HCT116 (cell line): ENCODE data around the gene P2RX6. TPM values are rescaled to one million over a fixed set of nuclear protein-coding genes. Genes with fewer than 3 reads are reported as not detected.

Experiments
- ATAC-seq: fragments of 200-7000 bp; cut with Tn5 transposase; 2 replicates; pipeline ENCODE4 v1.9.1; 2020; ENCODE audit warnings: mild to moderate bottlenecking, moderate library complexity
- BruUV-seq: library from RNA; stranded (reverse); fragments of 400-500 nt; replicated peaks from 2 replicates; lab custom pipeline; 2021; lab: Mats Ljungman, UMichigan
- CTCF ChIA-PET: fragments of 300-600 bp; sonication (Branson Sonifier 250); formaldehyde crosslinking; loops from one replicate; lab custom pipeline; 2021; ENCODE audit warnings: antibody characterized with exemption; lab: Charles Lee
- POLR2A ChIA-PET: fragments of 300-600, 350-600 bp; sonication (Branson Sonifier 250); formaldehyde crosslinking; loops from one replicate; lab custom pipeline; 2021; ENCODE audit warnings: antibody characterized with exemption; lab: Charles Lee
- RAD21 ChIA-PET, 2 experiments: fragments of 300-600 bp; sonication (Branson Sonifier 250); formaldehyde crosslinking; loops; one replicate each; lab custom pipeline; 2023; ENCODE audit warnings: low total read pairs in 2 of 2; ENCODE audit not compliant: uncharacterized antibody in 2 of 2, unreplicated experiment in 2 of 2, low non-redundant PET in 1 of 2; lab: Charles Lee
- DNase-seq: peaks from one replicate; pipeline ENCODE4 v3.0.0-alpha.2; 2010; ENCODE audit warnings: low read depth, low spot score
- H2AFZ ChIP-seq: fragments of 200-600 bp; shearing (Covaris generic), sonication (generic); 2 replicates; pipeline ENCODE4 v1.6.1; 2017; ENCODE audit warnings: low read depth, mixed run types, mixed read lengths, antibody characterized with exemption, low read length; ENCODE audit not compliant: poor library complexity, severe bottlenecking
- H3K27ac ChIP-seq: 2 replicates; pipeline ENCODE4 v1.5.1; 2012; ENCODE audit warnings: low read depth, low read length
- H3K27me3 ChIP-seq: fragments of 200-600 bp; sonication (generic); 2 replicates; pipeline ENCODE4 v1.6.1; 2016; ENCODE audit warnings: mixed run types, low read length, mixed read lengths; ENCODE audit not compliant: insufficient read depth
- H3K36me3 ChIP-seq, 2 experiments: fragments of 200-500 bp in 1 of 2; fragments of 200-600 bp in 1 of 2; sonication (Bioruptor generic) in 1 of 2; sonication (generic) in 1 of 2; 2 replicates each; pipeline versions ENCODE4 v1.5.1 to v1.6.1; 2014 to 2016; ENCODE audit warnings: low read length in 2 of 2, inconsistent platforms in 1 of 2, mixed read lengths in 1 of 2, mixed run types in 1 of 2; ENCODE audit not compliant: insufficient read depth in 2 of 2, control insufficient read depth in 1 of 2
- H3K4me1 ChIP-seq, 2 experiments: fragments of 200-600 bp in 1 of 2; sonication (generic) in 1 of 2; 2 replicates each; pipeline versions ENCODE4 v1.5.1 to v1.6.1; 2012 to 2017; ENCODE audit warnings: low read length in 2 of 2, inconsistent platforms in 1 of 2, mild to moderate bottlenecking in 1 of 2, mixed read lengths in 1 of 2, mixed run types in 1 of 2, moderate library complexity in 1 of 2; ENCODE audit not compliant: insufficient read depth in 2 of 2, control insufficient read depth in 1 of 2
- H3K4me2 ChIP-seq: fragments of 200-600 bp; sonication (generic); 2 replicates; pipeline ENCODE4 v1.6.1; 2017; ENCODE audit warnings: mixed run types, low read length, mixed read lengths
- H3K4me3 ChIP-seq, 2 experiments: fragments of 200-600 bp in 1 of 2; sonication (generic) in 1 of 2; replicated peaks in 1 of 2; 2 replicates each; pipeline ENCODE4 v1.5.1; 2011 to 2016; ENCODE audit warnings: low read length in 2 of 2, control low read depth in 1 of 2, low read depth in 1 of 2, mild to moderate bottlenecking in 1 of 2, mixed read lengths in 1 of 2, mixed run types in 1 of 2
- H3K79me2 ChIP-seq: fragments of 200-600 bp; sonication (generic); 2 replicates; pipeline ENCODE4 v1.6.1; 2017; ENCODE audit warnings: mild to moderate bottlenecking, mixed run types, low read length, moderate library complexity, mixed read lengths; ENCODE audit not compliant: insufficient read depth
- H3K9ac ChIP-seq: fragments of 200-600 bp; sonication (generic); 2 replicates; pipeline ENCODE4 v1.6.1; 2016; ENCODE audit warnings: low read length, mixed read lengths
- H3K9me2 ChIP-seq: fragments of 200-600 bp; sonication (generic), shearing (Covaris generic); 2 replicates; pipeline ENCODE4 v1.6.1; 2017; ENCODE audit warnings: mixed run types, mild to moderate bottlenecking, moderate library complexity; ENCODE audit not compliant: insufficient read depth
- H3K9me3 ChIP-seq, 2 experiments: fragments of 200-500 bp in 1 of 2; fragments of 200-600 bp in 1 of 2; sonication (Bioruptor generic) in 1 of 2; sonication (generic) in 1 of 2; 2 replicates each; pipeline ENCODE4 v1.6.1; 2014 to 2017; ENCODE audit warnings: low read length in 2 of 2, mixed read lengths in 2 of 2, inconsistent platforms in 1 of 2, low read depth in 1 of 2, mild to moderate bottlenecking in 1 of 2, mixed run types in 1 of 2, moderate library complexity in 1 of 2; ENCODE audit not compliant: control insufficient read depth in 1 of 2, insufficient read depth in 1 of 2
- H4K20me1 ChIP-seq: fragments of 200-600 bp; sonication (generic), shearing (Covaris generic); 2 replicates; pipeline ENCODE4 v1.6.1; 2017; ENCODE audit warnings: mixed run types, mild to moderate bottlenecking, moderate library complexity; ENCODE audit not compliant: insufficient read depth
- CTCF ChIP-seq, 3 experiments: fragments of 200-600 bp in 1 of 3; sonication (generic) in 1 of 3; IDR thresholded peaks in 2 of 3; conservative IDR thresholded peaks in 1 of 3; 2 replicates each; pipeline ENCODE4 v1.5.1; 2012 to 2017; ENCODE audit warnings: low read depth in 2 of 3, low read length in 2 of 3, antibody characterized with exemption in 1 of 3, borderline replicate concordance in 1 of 3, control low read depth in 1 of 3, mild to moderate bottlenecking in 1 of 3, mixed read lengths in 1 of 3, mixed run types in 1 of 3, moderate library complexity in 1 of 3; ENCODE audit not compliant: insufficient read depth in 1 of 3
- POLR2AphosphoS5 ChIP-seq: IDR thresholded peaks from 2 replicates; pipeline ENCODE4 v1.6.1; 2011; ENCODE audit warnings: mild to moderate bottlenecking, low read depth, low read length, moderate library complexity
- RAD21 ChIP-seq: IDR thresholded peaks from 2 replicates; pipeline ENCODE4 v1.6.1; 2012; ENCODE audit warnings: low read depth, mild to moderate bottlenecking
- REST ChIP-seq: IDR thresholded peaks from 2 replicates; pipeline ENCODE4 v1.6.1; 2012; ENCODE audit warnings: low read depth
- SRF ChIP-seq: IDR thresholded peaks from 2 replicates; pipeline ENCODE4 v1.6.1; 2012; ENCODE audit warnings: low read depth
- ZBTB33 ChIP-seq: IDR thresholded peaks from 2 replicates; pipeline ENCODE4 v1.6.1; 2011; ENCODE audit warnings: mild to moderate bottlenecking, low read length, moderate library complexity; ENCODE audit not compliant: insufficient replicate concordance; ENCODE audit errors: extremely low read depth
- intact Hi-C: fragments of 100-400 bp; cut with micrococcal nuclease; formaldehyde crosslinking; loops from 2 replicates; pipeline ENCODE4 v1.10.0; 2022
- total RNA-seq: library from RNA; stranded (reverse); gene quantifications from one replicate; pipeline ENCODE4 v1.2.1, GENCODE V29; 2021; ENCODE audit not compliant: unreplicated experiment

The P2RX6 gene
- total RNA-seq, 1 experiment from 2014 or later: 0.20 TPM

GRCh38 chr22:20995329-20996030, 19.5 kb upstream of the P2RX6 start:
- H3K27me3 ChIP-seq: no peaks in the 10 kb centered on the region
- H3K4me1 ChIP-seq: peaks cover 4 to 5% of the 10 kb centered on the region in 2 experiments; a peak in 3 of 4 replicates
- H4K20me1 ChIP-seq: no peaks in the 10 kb centered on the region
- ATAC-seq (no peak), DNase-seq (no peak)
- RAD21 ChIA-PET: no interaction called here
- no peak overlapping the region for H3K9ac ChIP-seq
- POLR2A ChIA-PET: no interaction called here
- no peaks in the 10 kb centered on the region for H3K9me3 ChIP-seq
- H2AFZ ChIP-seq: no peak overlapping the region
- H3K36me3 ChIP-seq: peaks cover 6 to 16% of the 10 kb centered on the region in 2 experiments; a peak in 3 of 4 replicates
- CTCF ChIA-PET: no interaction called here
- BruUV-seq: no TSS peak
- no peak overlapping the region for H3K27ac ChIP-seq
- no peak overlapping the region for H3K4me2 ChIP-seq
- no peak overlapping the region for H3K4me3 ChIP-seq
- H3K79me2 ChIP-seq: peaks cover 12% of the 10 kb centered on the region
- H3K9me2 ChIP-seq: no peaks in the 10 kb centered on the region
- no peak for TF ChIP-seq CTCF (IDR thresholded peaks at IDR 0.05 in 2 of 3, conservative IDR thresholded peaks at IDR 0.05 in 1 of 3; ENCODE audit: borderline replicate concordance in 1 of 3, insufficient read depth in 1 of 3, low read depth in 2 of 3, low read length in 2 of 3)
- no peak for TF ChIP-seq ZBTB33
- TF ChIP-seq RAD21: no peak
- no peak for TF ChIP-seq SRF
- TF ChIP-seq POLR2AphosphoS5: no peak
- no peak for TF ChIP-seq REST
- intact Hi-C loops: no loop called here
